Testis (tissue), 2 donors: ENCODE data around the gene HRH4.

Source experiments
- POLR2A ChIP-seq: fragments of 450-650 bp; IDR thresholded peaks from one replicate; pipeline ENCODE4 v1.6.1; 2017; ENCODE audit warnings: antibody characterized with exemption, mild to moderate bottlenecking, moderate library complexity
- TF ChIP-seq, protein P1 (sequence below), 3 experiments: fragments of 450-650 bp in 2 of 3; fragments of 200-600 bp in 1 of 3; sonication (generic) in 1 of 3; IDR thresholded peaks; one replicate each; pipeline ENCODE4 v1.5.1; 2016 to 2019; ENCODE audit warnings: antibody characterized with exemption in 3 of 3, mild to moderate bottlenecking in 2 of 3, moderate library complexity in 1 of 3

DNA sequence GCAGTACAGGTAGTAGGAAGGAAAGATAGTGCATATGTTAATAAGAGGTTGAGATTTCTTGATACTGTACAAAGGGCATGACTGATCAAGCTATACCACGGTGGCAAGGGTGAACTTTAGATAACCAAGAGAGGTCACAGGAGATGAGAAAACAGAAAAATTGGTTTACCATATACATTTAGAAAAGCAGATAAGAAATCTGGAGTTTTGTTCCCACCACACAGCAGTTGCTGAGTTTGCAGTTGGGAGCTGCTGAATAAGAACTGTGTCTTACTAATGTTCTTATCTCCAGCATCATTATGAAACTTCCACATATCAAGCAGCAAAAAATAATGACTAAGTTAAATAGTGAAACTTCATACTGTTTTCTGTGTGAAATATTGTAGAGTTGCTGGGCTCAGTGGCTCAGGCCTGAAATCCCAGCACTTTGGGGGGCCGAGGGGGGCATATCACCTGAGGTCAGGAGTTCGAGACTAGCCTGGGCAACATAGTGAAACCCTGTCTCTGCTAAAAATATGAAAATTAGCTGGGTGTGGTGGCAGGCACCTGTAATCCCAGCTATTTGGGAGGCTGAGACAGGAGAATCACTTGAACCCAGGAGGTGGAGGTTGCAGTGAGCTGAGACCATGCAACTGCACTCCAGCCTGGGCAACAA is 46.0 kb upstream of the HRH4 start:
- no peak for TF ChIP-seq POLR2A
- TF ChIP-seq, protein P1, sequence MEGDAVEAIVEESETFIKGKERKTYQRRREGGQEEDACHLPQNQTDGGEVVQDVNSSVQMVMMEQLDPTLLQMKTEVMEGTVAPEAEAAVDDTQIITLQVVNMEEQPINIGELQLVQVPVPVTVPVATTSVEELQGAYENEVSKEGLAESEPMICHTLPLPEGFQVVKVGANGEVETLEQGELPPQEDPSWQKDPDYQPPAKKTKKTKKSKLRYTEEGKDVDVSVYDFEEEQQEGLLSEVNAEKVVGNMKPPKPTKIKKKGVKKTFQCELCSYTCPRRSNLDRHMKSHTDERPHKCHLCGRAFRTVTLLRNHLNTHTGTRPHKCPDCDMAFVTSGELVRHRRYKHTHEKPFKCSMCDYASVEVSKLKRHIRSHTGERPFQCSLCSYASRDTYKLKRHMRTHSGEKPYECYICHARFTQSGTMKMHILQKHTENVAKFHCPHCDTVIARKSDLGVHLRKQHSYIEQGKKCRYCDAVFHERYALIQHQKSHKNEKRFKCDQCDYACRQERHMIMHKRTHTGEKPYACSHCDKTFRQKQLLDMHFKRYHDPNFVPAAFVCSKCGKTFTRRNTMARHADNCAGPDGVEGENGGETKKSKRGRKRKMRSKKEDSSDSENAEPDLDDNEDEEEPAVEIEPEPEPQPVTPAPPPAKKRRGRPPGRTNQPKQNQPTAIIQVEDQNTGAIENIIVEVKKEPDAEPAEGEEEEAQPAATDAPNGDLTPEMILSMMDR (IDR thresholded peaks at IDR 0.05), result no peak
